Measurements from ENCODE around the gene C1QBP.

DNA sequence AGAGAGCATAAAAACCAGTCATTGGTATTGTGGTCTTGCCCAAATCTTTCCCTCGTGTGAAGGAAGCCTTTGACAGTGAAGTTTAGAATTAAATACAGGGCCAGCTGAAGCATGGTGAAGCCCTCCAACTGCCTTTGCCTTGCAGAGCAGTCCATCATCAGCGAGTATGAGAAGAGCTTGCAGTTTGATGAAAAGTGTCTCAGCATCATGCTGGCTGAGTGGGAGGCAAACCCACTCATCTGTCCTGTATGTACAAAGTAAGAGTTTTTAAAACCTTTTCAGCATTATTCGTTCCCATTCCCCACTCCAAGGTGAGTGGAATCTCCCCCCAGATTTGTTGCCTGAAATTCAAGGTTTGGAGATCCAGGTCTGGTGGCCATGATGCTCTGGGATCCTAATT lies 13.1 kb downstream of the C1QBP start:
- TF ChIP-seq, protein P1, sequence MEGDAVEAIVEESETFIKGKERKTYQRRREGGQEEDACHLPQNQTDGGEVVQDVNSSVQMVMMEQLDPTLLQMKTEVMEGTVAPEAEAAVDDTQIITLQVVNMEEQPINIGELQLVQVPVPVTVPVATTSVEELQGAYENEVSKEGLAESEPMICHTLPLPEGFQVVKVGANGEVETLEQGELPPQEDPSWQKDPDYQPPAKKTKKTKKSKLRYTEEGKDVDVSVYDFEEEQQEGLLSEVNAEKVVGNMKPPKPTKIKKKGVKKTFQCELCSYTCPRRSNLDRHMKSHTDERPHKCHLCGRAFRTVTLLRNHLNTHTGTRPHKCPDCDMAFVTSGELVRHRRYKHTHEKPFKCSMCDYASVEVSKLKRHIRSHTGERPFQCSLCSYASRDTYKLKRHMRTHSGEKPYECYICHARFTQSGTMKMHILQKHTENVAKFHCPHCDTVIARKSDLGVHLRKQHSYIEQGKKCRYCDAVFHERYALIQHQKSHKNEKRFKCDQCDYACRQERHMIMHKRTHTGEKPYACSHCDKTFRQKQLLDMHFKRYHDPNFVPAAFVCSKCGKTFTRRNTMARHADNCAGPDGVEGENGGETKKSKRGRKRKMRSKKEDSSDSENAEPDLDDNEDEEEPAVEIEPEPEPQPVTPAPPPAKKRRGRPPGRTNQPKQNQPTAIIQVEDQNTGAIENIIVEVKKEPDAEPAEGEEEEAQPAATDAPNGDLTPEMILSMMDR (IDR thresholded peaks at IDR 0.05): no peak
- TF ChIP-seq POLR2A (IDR thresholded peaks at IDR 0.05): no peak
